Measurements from ENCODE around the gene PCDH1.

Gene PCDH1

GRCh38 chr5:141919218-141920119 is 41.3 kb upstream of the PCDH1 start:
- TF ChIP-seq FOXP2 (optimal IDR thresholded peaks at IDR 0.05; ENCODE audit: borderline replicate concordance, extremely low read depth, extremely low read length, insufficient read depth) = no peak
- no peak for TF ChIP-seq REST (IDR thresholded peaks at IDR 0.05; ENCODE audit: insufficient read depth in 1 of 2, low read depth in 2 of 2, low read length in 2 of 2)
- no peak for TF ChIP-seq SIN3A (IDR thresholded peaks at IDR 0.05; ENCODE audit: borderline replicate concordance, insufficient read depth, low read length)
- TF ChIP-seq POLR2AphosphoS5 (IDR thresholded peaks at IDR 0.05; ENCODE audit: low read depth, low read length) = no peak
- no peak for TF ChIP-seq TAF1 (IDR thresholded peaks at IDR 0.05; ENCODE audit: borderline replicate concordance, insufficient read depth, low read length)

GRCh38 chr5:141917760-141918159 is 39.5 kb upstream of the PCDH1 start:
- no peak for TF ChIP-seq SIN3A (IDR thresholded peaks at IDR 0.05; ENCODE audit: borderline replicate concordance, insufficient read depth, low read length)
- no peak for TF ChIP-seq TAF1 (IDR thresholded peaks at IDR 0.05; ENCODE audit: borderline replicate concordance, insufficient read depth, low read length)
- no peak for TF ChIP-seq FOXP2 (optimal IDR thresholded peaks at IDR 0.05; ENCODE audit: borderline replicate concordance, extremely low read depth, extremely low read length, insufficient read depth)
- no peak for TF ChIP-seq REST (IDR thresholded peaks at IDR 0.05; ENCODE audit: insufficient read depth in 1 of 2, low read depth in 2 of 2, low read length in 2 of 2)
- no peak for TF ChIP-seq POLR2AphosphoS5 (IDR thresholded peaks at IDR 0.05; ENCODE audit: low read depth, low read length)

GRCh38 chr5:141916522-141916921 is 38.3 kb upstream of the PCDH1 start:
- TF ChIP-seq TAF1 (IDR thresholded peaks at IDR 0.05; ENCODE audit: borderline replicate concordance, insufficient read depth, low read length) (no peak), POLR2AphosphoS5 (IDR thresholded peaks at IDR 0.05; ENCODE audit: low read depth, low read length) (no peak), SIN3A (IDR thresholded peaks at IDR 0.05; ENCODE audit: borderline replicate concordance, insufficient read depth, low read length) (no peak), FOXP2 (optimal IDR thresholded peaks at IDR 0.05; ENCODE audit: borderline replicate concordance, extremely low read depth, extremely low read length, insufficient read depth) (no peak), REST (IDR thresholded peaks at IDR 0.05; ENCODE audit: insufficient read depth in 1 of 2, low read depth in 2 of 2, low read length in 2 of 2) (no peak)

GRCh38 chr5:141915881-141916336 is 37.7 kb upstream of the PCDH1 start:
- TF ChIP-seq POLR2AphosphoS5 (IDR thresholded peaks at IDR 0.05; ENCODE audit: low read depth, low read length) = no peak
- no peak for TF ChIP-seq SIN3A (IDR thresholded peaks at IDR 0.05; ENCODE audit: borderline replicate concordance, insufficient read depth, low read length)
- TF ChIP-seq REST (IDR thresholded peaks at IDR 0.05; ENCODE audit: insufficient read depth in 1 of 2, low read depth in 2 of 2, low read length in 2 of 2) = no peak
- no peak for TF ChIP-seq TAF1 (IDR thresholded peaks at IDR 0.05; ENCODE audit: borderline replicate concordance, insufficient read depth, low read length)
- TF ChIP-seq FOXP2 (optimal IDR thresholded peaks at IDR 0.05; ENCODE audit: borderline replicate concordance, extremely low read depth, extremely low read length, insufficient read depth) = no peak
